ENCODE measurements around the gene ABHD18.
"Not testable (repeated sequence)": the region's sequence is repeated elsewhere in the genome, so short reads cannot be mapped to it uniquely, and the experiment has no call there.

ABHD18 gene

DNA sequence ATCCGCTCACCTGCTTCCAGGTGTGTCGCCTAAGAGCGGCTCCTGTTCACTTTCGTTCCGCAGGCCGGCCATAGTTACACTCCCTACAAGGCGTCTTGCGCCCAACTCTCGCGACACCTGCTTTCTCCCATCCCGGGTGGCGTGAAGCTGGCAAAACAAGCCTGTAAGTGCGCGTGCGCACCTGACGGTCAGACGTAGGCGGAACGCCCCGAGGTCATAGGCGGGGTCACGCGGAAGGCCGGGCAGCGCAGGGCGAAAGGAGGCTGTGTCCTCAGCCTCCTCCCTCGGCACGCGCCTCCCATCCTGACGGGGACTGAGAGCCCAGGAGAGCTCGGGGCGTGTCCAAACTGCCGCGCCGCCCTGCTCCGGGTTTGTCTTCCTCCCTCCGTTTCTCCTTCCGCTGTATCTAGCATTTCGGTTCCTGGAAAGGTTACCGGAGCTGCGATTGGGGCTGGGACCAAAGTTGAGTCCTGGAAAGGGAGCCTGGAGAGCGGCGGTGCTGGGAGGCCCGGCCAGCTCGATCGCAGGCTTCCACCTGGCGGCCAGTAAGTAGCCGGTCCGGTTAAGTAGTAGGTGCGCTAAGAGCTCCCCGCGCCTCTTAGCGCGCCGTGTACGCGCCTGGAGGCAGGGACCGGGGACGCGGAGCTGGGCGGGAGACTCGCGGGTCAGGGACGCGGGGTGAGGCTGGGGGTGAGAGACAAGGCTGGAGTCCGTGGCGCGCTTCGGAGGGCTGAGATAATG is at the start of gene ABHD18, which contains the start of gene MFSD8:
TSS of gene ABHD18 (plus strand) at position 345 of the 741 bp plus-strand sequence. CDS start 17,550 bp downstream, outside the sequence.
TSS of gene MFSD8 (minus strand) at position 112 of the 741 bp plus-strand sequence. CDS start at position 72, 40 bp downstream.
- DNase-seq (ENCODE audit: low read depth in 2 of 2): peak; percentile 98 to 99

- DNase-seq (ENCODE audit: low read depth in 2 of 2): no peak
These were observed 48.7 kb upstream of the ABHD18 start for GRCh38 chr4:127916512-127916911.

GRCh38 chr4:127917151-127917550 is 48.1 kb upstream of the ABHD18 start:
- no peak for DNase-seq (ENCODE audit: low read depth in 2 of 2)

DNA sequence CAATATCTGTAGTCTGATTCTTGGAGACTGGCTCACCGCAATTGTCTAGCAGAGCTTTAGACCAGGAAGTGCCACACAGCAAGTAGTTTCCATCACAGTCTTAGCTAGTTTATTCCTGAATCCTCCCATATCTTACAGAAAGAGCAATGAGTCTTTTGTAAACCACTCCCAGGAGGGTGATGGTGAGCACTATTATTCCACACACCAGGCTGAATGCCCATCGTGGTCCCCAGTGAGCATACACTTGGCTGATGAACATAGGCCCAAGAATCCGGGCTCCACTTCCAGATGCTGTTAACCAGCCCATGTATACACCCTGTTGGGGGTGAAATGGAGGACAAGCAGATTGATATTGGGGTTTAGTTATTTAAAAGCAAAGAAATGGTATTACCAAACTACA is 44.7 kb upstream of the ABHD18 start:
- DNase-seq (ENCODE audit: low read depth in 2 of 2): no peak

DNA sequence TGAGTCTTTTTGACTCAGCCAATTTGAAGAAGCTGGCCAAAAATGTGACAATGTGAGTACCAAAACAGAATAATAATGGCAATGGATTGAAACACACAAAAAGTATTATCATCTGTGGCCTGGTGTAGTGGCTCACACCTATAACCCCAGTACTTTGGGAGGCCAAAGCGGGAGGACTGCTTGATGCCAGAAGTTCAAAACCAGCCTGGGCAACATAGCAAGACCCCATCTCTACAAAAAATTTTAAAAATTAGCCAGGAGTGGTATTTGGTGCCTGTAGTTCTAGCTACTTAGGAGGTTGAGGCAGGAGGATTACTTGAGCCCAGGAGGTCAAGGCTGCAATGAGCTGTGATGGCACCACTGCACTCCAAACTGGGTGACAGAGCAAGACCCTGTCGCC is 43.0 kb upstream of the ABHD18 start:
- DNase-seq (ENCODE audit: low read depth in 2 of 2): no peak

- not testable (repeated sequence) for DNase-seq (ENCODE audit: low read depth in 2 of 2)
These were observed 39.5 kb upstream of the ABHD18 start for GRCh38 chr4:127925720-127926119.

- no peak for DNase-seq (ENCODE audit: low read depth in 2 of 2)
These were observed 35.0 kb upstream of the ABHD18 start for GRCh38 chr4:127930175-127930574.

DNA sequence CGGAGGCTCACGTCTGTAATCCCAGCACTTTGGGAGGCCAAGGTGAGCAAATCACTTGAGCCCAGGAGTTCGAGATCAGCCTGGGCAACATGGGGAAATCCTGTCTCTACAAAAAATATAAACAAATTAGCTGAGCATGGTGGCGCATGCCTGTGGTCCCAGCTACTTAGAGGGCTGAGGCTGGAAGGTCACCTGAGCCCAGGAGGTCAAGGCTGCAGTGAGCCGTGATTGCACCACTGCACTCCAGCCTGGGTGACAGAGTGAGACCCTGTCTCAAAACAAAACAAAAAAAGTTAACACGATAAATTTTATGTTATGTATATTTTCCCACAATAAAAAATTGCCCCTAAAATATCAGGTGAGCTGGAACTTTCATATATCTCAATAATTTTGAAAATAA is 33.4 kb upstream of the ABHD18 start:
- DNase-seq (ENCODE audit: low read depth in 2 of 2): not testable (repeated sequence)

- DNase-seq (ENCODE audit: low read depth in 2 of 2): no peak
These were observed 28.2 kb upstream of the ABHD18 start for GRCh38 chr4:127936974-127937373.

GRCh38 chr4:127957105-127957504 is 8.1 kb upstream of the ABHD18 start:
- DNase-seq (ENCODE audit: low read depth in 2 of 2): no peak

DNA sequence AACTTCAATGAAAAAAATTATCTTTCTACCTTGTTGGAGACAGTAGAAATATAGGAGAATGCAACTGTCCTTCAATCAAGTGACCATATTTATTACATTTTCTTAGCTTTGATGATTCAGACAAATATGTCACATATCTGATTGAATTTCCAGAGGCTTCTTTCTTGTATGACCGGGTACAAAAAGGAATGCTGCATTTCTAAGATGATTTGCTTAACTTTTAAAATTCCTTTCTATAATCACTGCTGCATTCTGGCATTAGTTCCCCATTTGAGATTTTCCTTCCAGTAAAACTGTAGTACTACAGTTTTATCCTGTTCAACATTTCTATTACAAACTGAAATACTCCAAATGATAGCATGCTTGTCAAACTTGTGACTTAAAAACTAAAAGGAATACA is 5.4 kb upstream of the ABHD18 start:
- no peak for DNase-seq (ENCODE audit: low read depth in 2 of 2)

GRCh38 chr4:127963633-127964398 is 1.4 kb upstream of the ABHD18 start:
- DNase-seq (ENCODE audit: low read depth in 2 of 2): not testable (repeated sequence)

GRCh38 chr4:127964426-127965061 is 662 bp upstream of the ABHD18 start:
- not testable (repeated sequence) for DNase-seq (ENCODE audit: low read depth in 2 of 2)

DNA sequence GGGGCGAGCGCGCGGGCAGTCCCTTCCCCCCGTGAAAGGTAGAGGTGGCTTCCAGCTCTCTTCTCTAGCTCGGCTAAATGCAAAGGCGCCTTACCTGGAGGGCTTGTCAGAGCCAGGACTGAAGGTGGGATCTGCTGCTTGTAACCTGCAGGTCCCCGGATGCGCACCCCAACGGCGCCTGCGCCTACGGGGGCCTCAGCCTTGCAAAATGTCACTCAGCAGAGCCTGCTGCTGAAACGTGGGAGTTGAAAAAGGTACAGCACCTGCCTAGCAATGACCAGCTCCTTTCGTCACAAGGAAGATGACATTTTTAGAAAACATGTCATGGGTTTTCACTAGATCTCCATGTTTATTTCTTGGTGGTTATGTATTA is 583 bp downstream of the ABHD18 start:
- peak; percentile 51 to 56 for DNase-seq (ENCODE audit: low read depth in 2 of 2)

- no peak for DNase-seq (ENCODE audit: low read depth in 2 of 2)
These were observed 2.1 kb downstream of the ABHD18 start for GRCh38 chr4:127967141-127967775.

DNA sequence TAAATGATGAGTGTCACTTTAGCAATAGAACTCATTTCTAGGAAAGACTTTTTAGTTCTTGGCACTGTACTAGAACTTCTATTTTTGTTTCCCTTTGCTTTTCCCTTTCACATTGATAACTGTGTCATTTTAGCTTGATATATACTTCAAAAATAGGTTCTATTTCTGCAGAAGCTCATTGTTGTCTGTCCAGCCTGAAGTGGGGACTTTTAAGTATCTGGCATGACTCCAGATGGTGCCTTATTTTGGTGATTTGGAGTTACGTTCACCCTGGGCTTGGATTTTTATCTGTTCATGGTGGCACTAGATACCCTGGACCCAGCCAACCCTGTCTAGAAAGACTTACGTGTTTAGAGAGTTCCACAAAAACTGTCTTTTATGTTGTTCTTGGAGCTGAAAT is 3.4 kb downstream of the ABHD18 start:
- no peak for DNase-seq (ENCODE audit: low read depth in 2 of 2)

DNA sequence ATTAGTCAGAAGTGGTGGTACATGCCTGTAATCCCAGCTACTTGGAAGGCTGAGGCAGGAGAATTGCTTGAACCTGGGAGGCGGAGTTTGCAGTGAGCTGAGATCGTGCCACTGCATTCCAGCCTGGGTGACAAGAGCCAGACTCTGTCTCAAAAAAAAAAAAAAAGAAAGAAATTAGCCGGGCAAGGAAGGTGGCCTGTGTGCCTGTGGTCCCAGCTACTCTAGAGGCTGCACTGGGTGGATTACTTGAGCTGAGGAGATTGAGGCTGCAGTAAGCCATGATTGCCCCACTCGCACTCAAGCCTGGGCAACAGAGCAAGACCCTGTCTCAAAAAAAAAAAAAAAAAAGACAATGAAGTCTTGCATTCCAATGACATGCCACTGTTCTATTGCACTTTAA is 5.7 kb downstream of the ABHD18 start:
- DNase-seq (ENCODE audit: low read depth in 2 of 2): not testable (repeated sequence)

DNA sequence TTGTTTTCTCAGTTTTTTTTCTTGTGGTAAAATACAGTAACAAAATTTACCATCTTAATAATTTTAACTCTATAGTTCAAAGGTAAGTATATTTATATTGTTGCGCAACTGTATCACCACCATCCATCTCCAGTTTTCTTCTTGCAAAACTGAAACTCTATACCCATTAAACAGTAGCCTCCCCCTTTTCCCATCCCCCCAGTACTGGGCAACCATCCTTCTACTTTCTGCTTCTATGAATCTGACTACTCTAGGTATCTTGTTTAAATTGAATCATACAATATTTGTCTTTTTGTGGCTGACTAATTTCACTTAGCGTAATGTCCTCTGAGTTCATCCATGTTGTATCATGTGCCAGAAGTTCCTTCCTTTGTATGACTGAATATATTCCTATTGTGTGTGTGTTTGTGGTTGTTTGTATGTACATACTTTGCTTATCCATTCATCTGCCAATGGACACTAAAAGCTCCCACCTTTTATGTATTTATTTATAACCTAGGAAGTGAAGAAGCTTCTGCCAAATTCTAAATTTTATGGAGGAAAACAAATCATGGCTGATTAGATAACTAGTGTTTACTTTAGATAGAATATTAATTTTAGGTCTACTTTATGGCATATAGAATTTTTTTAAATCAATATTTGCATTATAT is 10.0 kb downstream of the ABHD18 start:
- no peak for DNase-seq (ENCODE audit: low read depth in 2 of 2)

DNA sequence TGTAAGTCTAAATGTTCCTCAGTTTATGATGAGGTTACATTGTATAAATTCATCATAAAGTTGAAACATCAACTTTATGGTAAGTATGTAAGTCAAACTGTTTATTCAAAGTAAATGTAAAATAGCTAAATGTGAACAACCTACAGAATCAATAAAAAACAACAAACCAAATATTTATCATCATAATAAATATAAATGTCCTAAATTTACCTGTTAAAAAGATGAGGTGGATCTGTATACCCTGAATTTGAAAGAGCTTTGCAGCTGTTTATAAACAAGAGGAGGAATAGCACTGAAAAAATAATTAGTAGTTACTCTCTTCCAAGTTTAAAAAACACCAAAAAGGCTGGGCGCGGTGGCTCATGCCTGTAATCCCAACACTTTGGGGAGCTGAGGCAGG is 13.7 kb downstream of the ABHD18 start:
- no peak for DNase-seq (ENCODE audit: low read depth in 2 of 2)

GRCh38 chr4:127982445-127982844 is 17.2 kb downstream of the ABHD18 start:
- DNase-seq (ENCODE audit: low read depth in 2 of 2): no peak

GRCh38 chr4:127985989-127986388 is 20.8 kb downstream of the ABHD18 start:
- no peak for DNase-seq (ENCODE audit: low read depth in 2 of 2)

GRCh38 chr4:127988638-127989037 is 23.4 kb downstream of the ABHD18 start:
- DNase-seq (ENCODE audit: low read depth in 2 of 2): no peak

Measured in activated CD8-positive, alpha-beta memory T cell treated with anti-CD3 and anti-CD28 coated beads for 4 hours (primary cell).